Measurements from ENCODE around the gene GOLGA6L10.
"Not testable (repeated sequence)": the region's sequence is repeated elsewhere in the genome, so short reads cannot be mapped to it uniquely, and the experiment has no call there.

GRCh38 chr15:82364548-82364947 lies 15.3 kb upstream of the GOLGA6L10 start:
- TF ChIP-seq MXI1 (IDR thresholded peaks at IDR 0.05; ENCODE audit: borderline replicate concordance, low read depth, low read length); CTCF (conservative IDR thresholded peaks at IDR 0.05; ENCODE audit: low read depth, low read length): not testable (repeated sequence)
